Measurements from ENCODE around the gene NOS1AP.

NOS1AP gene

GRCh38 chr1:162305969-162306368 lies 236.5 kb downstream of the NOS1AP start:
- DNase-seq = no peak

- DNase-seq = no peak
Observed at GRCh38 chr1:162310337-162310736, 240.8 kb downstream of the NOS1AP start.

- DNase-seq = no peak
Observed at GRCh38 chr1:162314206-162314605, 244.7 kb downstream of the NOS1AP start.

GRCh38 chr1:162315673-162316072 lies 246.2 kb downstream of the NOS1AP start:
- no peak for DNase-seq

- DNase-seq = no peak
Observed at GRCh38 chr1:162316187-162316586, 246.7 kb downstream of the NOS1AP start.

GRCh38 chr1:162317621-162318020 lies 248.1 kb downstream of the NOS1AP start:
- DNase-seq = no peak

- DNase-seq = no peak
Observed at GRCh38 chr1:162319493-162320175, 250.1 kb downstream of the NOS1AP start.

GRCh38 chr1:162321809-162322422 lies 252.4 kb downstream of the NOS1AP start:
- no peak for DNase-seq

- DNase-seq = no peak
Observed at GRCh38 chr1:162323023-162323422, 253.5 kb downstream of the NOS1AP start.

GRCh38 chr1:162324396-162324795 lies 254.9 kb downstream of the NOS1AP start:
- no peak for DNase-seq

- DNase-seq = no peak
Observed at GRCh38 chr1:162326559-162326958, 257.1 kb downstream of the NOS1AP start.

GRCh38 chr1:162327144-162327787 lies 257.8 kb downstream of the NOS1AP start:
- no peak for DNase-seq

GRCh38 chr1:162327788-162328165 lies 258.3 kb downstream of the NOS1AP start:
- DNase-seq = no peak

GRCh38 chr1:162328512-162328911 lies 259.0 kb downstream of the NOS1AP start:
- no peak for DNase-seq

GRCh38 chr1:162329826-162330225 lies 260.3 kb downstream of the NOS1AP start:
- DNase-seq = no peak

GRCh38 chr1:162333991-162334390 lies 264.5 kb downstream of the NOS1AP start:
- no peak for DNase-seq

- no peak for DNase-seq
Observed at GRCh38 chr1:162335126-162335525, 265.6 kb downstream of the NOS1AP start.

- DNase-seq = no peak
Observed at GRCh38 chr1:162336621-162337285, 267.3 kb downstream of the NOS1AP start.

- DNase-seq = no peak
Observed at GRCh38 chr1:162342452-162342983, 273.0 kb downstream of the NOS1AP start.

- DNase-seq = no peak
Observed at GRCh38 chr1:162343470-162343869, 274.0 kb downstream of the NOS1AP start.

GRCh38 chr1:162347281-162347680 lies 277.8 kb downstream of the NOS1AP start:
- no peak for DNase-seq

- no peak for DNase-seq
Observed at GRCh38 chr1:162349635-162350330, 280.3 kb downstream of the NOS1AP start.
